K562 (cell line): Measurements from ENCODE around the gene FNBP1. TPM values are rescaled to one million over a fixed set of nuclear protein-coding genes. Genes with fewer than 3 reads are reported as not detected.

Experiments
- ATAC-seq: fragments of 200-7000 bp; cut with Tn5 transposase; 3 replicates; pipeline ENCODE4 v1.9.1; 2020; ENCODE audit warnings: moderate library complexity
- BruUV-seq: library from RNA; stranded (reverse); fragments of 400-500 nt; replicated peaks from 2 replicates; lab custom pipeline; 2021; lab: Mats Ljungman, UMichigan
- CTCF ChIA-PET: fragments of 300-600 bp; formaldehyde crosslinking; extraction: SDS; loops from one replicate; lab custom pipeline; 2021; ENCODE audit warnings: low intra/inter-chr PET ratio; lab: Yijun Ruan, JAX
- POLR2A ChIA-PET: fragments of 300-600, 350-650 bp; sonication (Branson Sonifier 250); formaldehyde crosslinking; extraction: SDS; loops from one replicate; lab custom pipeline; 2021; ENCODE audit warnings: antibody characterized with exemption, inconsistent platforms; lab: Yijun Ruan, JAX
- DNase-seq, 4 experiments: peaks; one replicate each; pipeline versions ENCODE4 v3.0.0 to v3.0.0-alpha.2; 2011 to 2018; ENCODE audit warnings: low spot score in 3 of 4, mixed read lengths in 3 of 4; ENCODE audit errors: extremely low read depth in 1 of 4
- FAIRE-seq: peaks from 2 replicates; lab custom pipeline; 2011; peaks lifted over from hg19 to GRCh38; lab: Jason Lieb, UNC
- H2AFZ ChIP-seq: 2 replicates; pipeline ENCODE4 v1.6.0; 2011; ENCODE audit warnings: low read depth, low read length, control low read depth, inconsistent platforms
- H3K27ac ChIP-seq: fragments of 200-600 bp; 3 replicates; pipeline ENCODE4 v1.8.0; 2011; ENCODE audit warnings: low read depth, mild to moderate bottlenecking, control low read depth, inconsistent platforms, low read length, moderate library complexity, mixed read lengths; ENCODE audit errors: extremely low read depth
- H3K27me3 ChIP-seq, 2 experiments: fragments of 300-600 bp in 1 of 2; 2 replicates in 1 of 2; 3 replicates in 1 of 2; pipeline versions ENCODE4 v1.6.0 to v1.8.0; 2011; ENCODE audit warnings: inconsistent platforms in 2 of 2, low read length in 2 of 2, mild to moderate bottlenecking in 1 of 2, mixed read lengths in 1 of 2, moderate library complexity in 1 of 2; ENCODE audit not compliant: control insufficient read depth in 2 of 2, insufficient read depth in 2 of 2
- H3K36me3 ChIP-seq: fragments of 300-600 bp; 3 replicates; pipeline ENCODE4 v1.8.0; 2011; ENCODE audit warnings: mild to moderate bottlenecking, low read length, inconsistent platforms; ENCODE audit not compliant: control insufficient read depth, insufficient read depth
- H3K4me1 ChIP-seq, 2 experiments: fragments of 200-600 bp in 1 of 2; replicated peaks in 1 of 2; 2 replicates in 1 of 2; 3 replicates in 1 of 2; pipeline versions ENCODE4 v1.5.1 to v1.8.0; 2011; ENCODE audit warnings: inconsistent platforms in 2 of 2, low read length in 2 of 2, mild to moderate bottlenecking in 1 of 2, mixed read lengths in 1 of 2, moderate library complexity in 1 of 2; ENCODE audit not compliant: control insufficient read depth in 2 of 2, insufficient read depth in 2 of 2
- H3K4me2 ChIP-seq: 2 replicates; pipeline ENCODE4 v1.6.1; 2011; ENCODE audit warnings: low read length, control low read depth, inconsistent platforms, mixed read lengths; ENCODE audit not compliant: insufficient read depth
- H3K4me3 ChIP-seq: fragments of 200-600 bp; sonication (generic), shearing (Covaris generic); 2 replicates; pipeline ENCODE4 v1.5.1; 2016; ENCODE audit warnings: control low read depth, inconsistent platforms
- H3K79me2 ChIP-seq: fragments of 200-600 bp; 3 replicates; pipeline ENCODE4 v1.8.0; 2011; ENCODE audit warnings: low read length, inconsistent platforms; ENCODE audit not compliant: control insufficient read depth, insufficient read depth
- H3K9ac ChIP-seq, 2 experiments: 2 replicates each; pipeline versions ENCODE4 v1.6.0 to v1.6.1; 2011; ENCODE audit warnings: low read depth in 2 of 2, low read length in 2 of 2, control low read depth in 1 of 2, inconsistent platforms in 1 of 2, mild to moderate bottlenecking in 1 of 2, mixed read lengths in 1 of 2; ENCODE audit not compliant: insufficient read depth in 1 of 2
- H3K9me1 ChIP-seq: one replicate; pipeline ENCODE4 v1.6.0; 2011; ENCODE audit warnings: inconsistent platforms, mild to moderate bottlenecking, low read length, moderate library complexity; ENCODE audit not compliant: control insufficient read depth, insufficient read depth
- H3K9me3 ChIP-seq: replicated peaks from 2 replicates; pipeline ENCODE4 v1.5.1; 2011; ENCODE audit warnings: low read depth, low read length, inconsistent platforms; ENCODE audit not compliant: control insufficient read depth, insufficient read depth
- H4K20me1 ChIP-seq: replicated peaks from 2 replicates; pipeline ENCODE4 v1.6.1; 2011; ENCODE audit warnings: low read length, inconsistent platforms, mixed read lengths; ENCODE audit not compliant: control insufficient read depth, insufficient read depth
- FIP1L1 ChIP-seq: fragments of 200-400 bp; formaldehyde crosslinking; IDR thresholded peaks from 2 replicates; pipeline ENCODE4 v1.6.1; 2018; ENCODE audit warnings: mild to moderate bottlenecking, low read depth, low read length; ENCODE audit not compliant: poor library complexity, severe bottlenecking
- KDM1A ChIP-seq, 2 experiments: fragments of 450-650 bp; IDR thresholded peaks; 2 replicates each; pipeline ENCODE4 v1.6.1; 2016; ENCODE audit warnings: mild to moderate bottlenecking in 2 of 2
- SMARCE1 ChIP-seq: fragments of 450-650 bp; IDR thresholded peaks from 2 replicates; pipeline ENCODE4 v1.7.1; 2016; ENCODE audit warnings: mild to moderate bottlenecking
- ZFX ChIP-seq: sonication (generic); formaldehyde crosslinking; IDR thresholded peaks from 2 replicates; pipeline ENCODE4 v1.8.0; 2022; ENCODE audit warnings: mild to moderate bottlenecking, missing genetic modification reagents, moderate library complexity
- ZNF165 ChIP-seq: fragments of 250-450 bp; sonication (Bioruptor Pico); IDR thresholded peaks from 2 replicates; pipeline ENCODE4 v1.4.0; 2020; ENCODE audit warnings: borderline replicate concordance
- ZNF253 ChIP-seq: fragments of 250-450 bp; sonication (Bioruptor Pico); conservative IDR thresholded peaks from 2 replicates; pipeline ENCODE4 v1.6.1; 2021; ENCODE audit warnings: mild to moderate bottlenecking
- WGBS: fragments of 100-300 bp; shearing (Covaris generic); methylation state at CpG from one replicate; pipeline ENCODE4 v1.1.6; 2016; ENCODE audit warnings: low coverage, mixed read lengths; ENCODE audit not compliant: insufficient coverage; ENCODE audit errors: missing lambda C conversion rate; 5-methylcytosine and 5-hydroxymethylcytosine counted together
- in situ Hi-C: fragments of 300-500 bp; cut with MboI; formaldehyde crosslinking; loops from 4 replicates; pipeline ENCODE4 v1.15.0; 2018; ENCODE audit warnings: inconsistent platforms, mixed read lengths
- intact Hi-C: fragments of 100-400 bp; cut with micrococcal nuclease; formaldehyde crosslinking; loops from 2 replicates; pipeline ENCODE4 v1.14.2; 2022
- polyA plus RNA-seq, 8 experiments: library from polyadenylated mRNA; depleted of rRNA in 4 of 8; stranded (reverse) in 5 of 8; unstranded in 3 of 8; fragments of >200 nt; fragmentation: Nextera tagmentation in 2 of 8; fragmentation: Illumina TruSeq in 1 of 8; extraction: Ambion mirVana in 2 of 8; extraction: Trizol in 1 of 8; gene quantifications; 2 replicates each; pipeline versions ENCODE4 v1.2.1 to v1.2.3, GENCODE V29; 2011 to 2014; ENCODE audit warnings: inconsistent platforms in 1 of 8, missing spikeins in 1 of 8
- total RNA-seq, 7 experiments: library from RNA; depleted of rRNA in 6 of 7; stranded (reverse); fragments of >200 nt in 6 of 7; fragmentation: Illumina TruSeq in 2 of 7; extraction: Trizol in 2 of 7; gene quantifications; 2 replicates each; pipeline versions ENCODE4 v1.2.1 to v1.2.3, GENCODE V29; 2011 to 2021; ENCODE audit warnings: low replicate concordance in 1 of 7
- TF ChIP-seq, protein P1 (sequence below), 2 experiments: fragments of 450-650 bp; conservative IDR thresholded peaks; 2 replicates each; pipeline ENCODE4 v1.6.1; 2017; ENCODE audit warnings: mild to moderate bottlenecking in 2 of 2, moderate library complexity in 2 of 2
- TF ChIP-seq, protein P2 (sequence below), 2 experiments: fragments of 450-650 bp; formaldehyde crosslinking in 1 of 2; IDR thresholded peaks; 2 replicates each; pipeline versions ENCODE4 v1.4.0 to v1.6.1; 2014 to 2020; ENCODE audit warnings: mild to moderate bottlenecking in 2 of 2, borderline replicate concordance in 1 of 2, low read depth in 1 of 2
- TF ChIP-seq, protein P3 (sequence below): IDR thresholded peaks from 2 replicates; pipeline ENCODE4 v1.6.1; 2011; ENCODE audit not compliant: insufficient read length; ENCODE audit errors: extremely low read depth
- TF ChIP-seq, protein P4 (sequence below), 3 experiments: IDR thresholded peaks in 2 of 3; conservative IDR thresholded peaks in 1 of 3; 2 replicates each; pipeline ENCODE4 v1.5.1; 2011 to 2012; ENCODE audit warnings: low read length in 3 of 3, mild to moderate bottlenecking in 3 of 3, control low read depth in 2 of 3, improper control_type of control experiment in 1 of 3, inconsistent platforms in 1 of 3, low read depth in 1 of 3, mixed read lengths in 1 of 3, moderate library complexity in 1 of 3; ENCODE audit not compliant: insufficient read depth in 2 of 3

FNBP1 gene
- total and polyA plus RNA-seq, 9 of the 15 experiments (the other 6 are each of a cell fraction or from before 2014, with no cell fraction given) = 1.8 to 14.9 (median 7.6) TPM

DNA sequence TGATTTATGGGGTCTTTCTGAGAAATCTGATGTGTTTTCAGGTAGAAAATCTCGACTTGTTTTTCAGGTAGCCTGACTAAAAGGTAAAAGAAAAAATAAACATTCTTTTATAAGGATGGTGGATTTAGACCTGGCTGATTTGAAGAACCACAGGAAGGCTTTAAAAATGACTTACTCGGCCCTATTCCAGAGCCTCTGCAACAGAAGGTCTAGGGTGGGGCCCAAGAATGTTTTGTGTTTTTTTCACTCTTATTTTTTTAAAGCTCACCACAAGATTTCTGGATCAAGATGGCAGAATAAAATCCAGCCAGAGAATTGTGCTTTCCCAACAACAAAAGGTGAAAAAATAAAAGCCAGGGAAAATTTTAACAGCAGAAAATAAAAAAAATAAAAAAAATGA, 59.1 kb downstream of the FNBP1 start:
- Histone ChIP-seq H3K4me1 (no peaks in the 10 kb centered on the region), H3K27me3 (no peaks in the 10 kb centered on the region), H3K9ac (no peak overlapping the region), H3K27ac (no peak overlapping the region), H3K9me1 (no peaks in the 10 kb centered on the region), H3K9me3 (no peaks in the 10 kb centered on the region), H2AFZ (no peak overlapping the region), H3K36me3 (no peaks in the 10 kb centered on the region), H3K4me2 (no peak overlapping the region), H4K20me1 (no peaks in the 10 kb centered on the region), H3K4me3 (no peak overlapping the region), H3K79me2 (no peaks in the 10 kb centered on the region)
- DNase-seq = no peak
- ChIA-PET CTCF (no interaction called here), POLR2A (no interaction called here)
- FAIRE-seq = no peak
- intact Hi-C loops (no loop called here), in situ Hi-C loops (no loop called here)
- BruUV-seq = no TSS peak
- ATAC-seq = no peak
- WGBS = 21% methylated on average over 2 of the region's 2 CpGs
- TF ChIP-seq, protein P1, sequence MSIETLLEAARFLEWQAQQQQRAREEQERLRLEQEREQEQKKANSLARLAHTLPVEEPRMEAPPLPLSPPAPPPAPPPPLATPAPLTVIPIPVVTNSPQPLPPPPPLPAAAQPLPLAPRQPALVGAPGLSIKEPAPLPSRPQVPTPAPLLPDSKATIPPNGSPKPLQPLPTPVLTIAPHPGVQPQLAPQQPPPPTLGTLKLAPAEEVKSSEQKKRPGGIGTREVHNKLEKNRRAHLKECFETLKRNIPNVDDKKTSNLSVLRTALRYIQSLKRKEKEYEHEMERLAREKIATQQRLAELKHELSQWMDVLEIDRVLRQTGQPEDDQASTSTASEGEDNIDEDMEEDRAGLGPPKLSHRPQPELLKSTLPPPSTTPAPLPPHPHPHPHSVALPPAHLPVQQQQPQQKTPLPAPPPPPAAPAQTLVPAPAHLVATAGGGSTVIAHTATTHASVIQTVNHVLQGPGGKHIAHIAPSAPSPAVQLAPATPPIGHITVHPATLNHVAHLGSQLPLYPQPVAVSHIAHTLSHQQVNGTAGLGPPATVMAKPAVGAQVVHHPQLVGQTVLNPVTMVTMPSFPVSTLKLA (conservative IDR thresholded peaks at IDR 0.05) = no peak
- TF ChIP-seq, protein P2, sequence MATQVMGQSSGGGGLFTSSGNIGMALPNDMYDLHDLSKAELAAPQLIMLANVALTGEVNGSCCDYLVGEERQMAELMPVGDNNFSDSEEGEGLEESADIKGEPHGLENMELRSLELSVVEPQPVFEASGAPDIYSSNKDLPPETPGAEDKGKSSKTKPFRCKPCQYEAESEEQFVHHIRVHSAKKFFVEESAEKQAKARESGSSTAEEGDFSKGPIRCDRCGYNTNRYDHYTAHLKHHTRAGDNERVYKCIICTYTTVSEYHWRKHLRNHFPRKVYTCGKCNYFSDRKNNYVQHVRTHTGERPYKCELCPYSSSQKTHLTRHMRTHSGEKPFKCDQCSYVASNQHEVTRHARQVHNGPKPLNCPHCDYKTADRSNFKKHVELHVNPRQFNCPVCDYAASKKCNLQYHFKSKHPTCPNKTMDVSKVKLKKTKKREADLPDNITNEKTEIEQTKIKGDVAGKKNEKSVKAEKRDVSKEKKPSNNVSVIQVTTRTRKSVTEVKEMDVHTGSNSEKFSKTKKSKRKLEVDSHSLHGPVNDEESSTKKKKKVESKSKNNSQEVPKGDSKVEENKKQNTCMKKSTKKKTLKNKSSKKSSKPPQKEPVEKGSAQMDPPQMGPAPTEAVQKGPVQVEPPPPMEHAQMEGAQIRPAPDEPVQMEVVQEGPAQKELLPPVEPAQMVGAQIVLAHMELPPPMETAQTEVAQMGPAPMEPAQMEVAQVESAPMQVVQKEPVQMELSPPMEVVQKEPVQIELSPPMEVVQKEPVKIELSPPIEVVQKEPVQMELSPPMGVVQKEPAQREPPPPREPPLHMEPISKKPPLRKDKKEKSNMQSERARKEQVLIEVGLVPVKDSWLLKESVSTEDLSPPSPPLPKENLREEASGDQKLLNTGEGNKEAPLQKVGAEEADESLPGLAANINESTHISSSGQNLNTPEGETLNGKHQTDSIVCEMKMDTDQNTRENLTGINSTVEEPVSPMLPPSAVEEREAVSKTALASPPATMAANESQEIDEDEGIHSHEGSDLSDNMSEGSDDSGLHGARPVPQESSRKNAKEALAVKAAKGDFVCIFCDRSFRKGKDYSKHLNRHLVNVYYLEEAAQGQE (IDR thresholded peaks at IDR 0.05; ENCODE audit: borderline replicate concordance) = no peak
- TF ChIP-seq, protein P2 (CRISPR knock-in tag; IDR thresholded peaks at IDR 0.05; ENCODE audit: low read depth) = no peak
- TF ChIP-seq ZNF165 (CRISPR knock-in tag) (no peak), SMARCE1 (no peak), KDM1A (IDR thresholded peaks at IDR 0.05) (no peak), ZNF253 (CRISPR knock-in tag) (no peak), FIP1L1 (no peak), ZFX (no peak)
- TF ChIP-seq, protein P3, sequence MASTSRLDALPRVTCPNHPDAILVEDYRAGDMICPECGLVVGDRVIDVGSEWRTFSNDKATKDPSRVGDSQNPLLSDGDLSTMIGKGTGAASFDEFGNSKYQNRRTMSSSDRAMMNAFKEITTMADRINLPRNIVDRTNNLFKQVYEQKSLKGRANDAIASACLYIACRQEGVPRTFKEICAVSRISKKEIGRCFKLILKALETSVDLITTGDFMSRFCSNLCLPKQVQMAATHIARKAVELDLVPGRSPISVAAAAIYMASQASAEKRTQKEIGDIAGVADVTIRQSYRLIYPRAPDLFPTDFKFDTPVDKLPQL = no peak
- TF ChIP-seq, protein P4, sequence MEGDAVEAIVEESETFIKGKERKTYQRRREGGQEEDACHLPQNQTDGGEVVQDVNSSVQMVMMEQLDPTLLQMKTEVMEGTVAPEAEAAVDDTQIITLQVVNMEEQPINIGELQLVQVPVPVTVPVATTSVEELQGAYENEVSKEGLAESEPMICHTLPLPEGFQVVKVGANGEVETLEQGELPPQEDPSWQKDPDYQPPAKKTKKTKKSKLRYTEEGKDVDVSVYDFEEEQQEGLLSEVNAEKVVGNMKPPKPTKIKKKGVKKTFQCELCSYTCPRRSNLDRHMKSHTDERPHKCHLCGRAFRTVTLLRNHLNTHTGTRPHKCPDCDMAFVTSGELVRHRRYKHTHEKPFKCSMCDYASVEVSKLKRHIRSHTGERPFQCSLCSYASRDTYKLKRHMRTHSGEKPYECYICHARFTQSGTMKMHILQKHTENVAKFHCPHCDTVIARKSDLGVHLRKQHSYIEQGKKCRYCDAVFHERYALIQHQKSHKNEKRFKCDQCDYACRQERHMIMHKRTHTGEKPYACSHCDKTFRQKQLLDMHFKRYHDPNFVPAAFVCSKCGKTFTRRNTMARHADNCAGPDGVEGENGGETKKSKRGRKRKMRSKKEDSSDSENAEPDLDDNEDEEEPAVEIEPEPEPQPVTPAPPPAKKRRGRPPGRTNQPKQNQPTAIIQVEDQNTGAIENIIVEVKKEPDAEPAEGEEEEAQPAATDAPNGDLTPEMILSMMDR (IDR thresholded peaks at IDR 0.05 in 2 of 3, conservative IDR thresholded peaks at IDR 0.05 in 1 of 3; ENCODE audit: insufficient read depth in 2 of 3, low read depth in 1 of 3, low read length in 3 of 3) = no peak
